ENCODE data around the gene RHBDF2.

RHBDF2 gene

GRCh38 chr17:76495663-76496400 lies 5.4 kb downstream of the RHBDF2 start:
- intact Hi-C loops (cut with DNase I; ENCODE audit: low total_unique reads): no loop called here
- peaks cover 0 to 43% (median 29%) of the 10 kb centered on the region in 4 donors for H3K4me1 ChIP-seq

GRCh38 chr17:76493505-76494167 lies 7.6 kb downstream of the RHBDF2 start:
- H3K27me3 ChIP-seq: no peaks in the 10 kb centered on the region
- no peak overlapping the region for H3K4me3 ChIP-seq
- intact Hi-C loops (cut with DNase I; ENCODE audit: low total_unique reads): no loop called here
- no peaks in the 10 kb centered on the region for H3K36me3 ChIP-seq
- TF ChIP-seq CTCF (IDR thresholded peaks at IDR 0.05): no peak
- peaks cover 0 to 23% (median 14%) of the 10 kb centered on the region in 4 donors for H3K4me1 ChIP-seq
- H3K9me3 ChIP-seq: no peaks in the 10 kb centered on the region
- H3K27ac ChIP-seq: peak overlapping the region; percentile 19 to 21
- DNase-seq: peak in 1 of 2 donors; percentile 66

More at GRCh38 chr17:76495663-76496400, 5.4 kb downstream of the RHBDF2 start:
- TF ChIP-seq CTCF (IDR thresholded peaks at IDR 0.05): no peak
- no peaks in the 10 kb centered on the region for H3K27me3 ChIP-seq
- H3K36me3 ChIP-seq: no peaks in the 10 kb centered on the region
- H3K4me3 ChIP-seq: no peak overlapping the region
- no peak overlapping the region for H3K27ac ChIP-seq
- H3K9me3 ChIP-seq: no peaks in the 10 kb centered on the region
- no peak for DNase-seq

- peaks cover 0 to 17% (median 8%) of the 10 kb centered on the region in 4 donors for H3K4me1 ChIP-seq
- peak; percentile 78 to 84 for DNase-seq
- no peak overlapping the region for H3K4me3 ChIP-seq
- no peaks in the 10 kb centered on the region for H3K36me3 ChIP-seq
- H3K27ac ChIP-seq: peak overlapping the region; percentile 21 to 29
- H3K27me3 ChIP-seq: no peaks in the 10 kb centered on the region
- no peaks in the 10 kb centered on the region for H3K9me3 ChIP-seq
- no peak for TF ChIP-seq CTCF (IDR thresholded peaks at IDR 0.05)
- intact Hi-C loops (cut with DNase I; ENCODE audit: low total_unique reads): no loop called here
These were observed 8.2 kb downstream of the RHBDF2 start for GRCh38 chr17:76492989-76493501.

- no peaks in the 10 kb centered on the region for H3K27me3 ChIP-seq
- peak overlapping the region in 1 of 2 donors; percentile 29 for H3K27ac ChIP-seq
- intact Hi-C loops (cut with DNase I; ENCODE audit: low total_unique reads): no loop called here
- peaks cover 0 to 10% (median 3%) of the 10 kb centered on the region in 4 donors for H3K4me1 ChIP-seq
- H3K4me3 ChIP-seq: no peak overlapping the region
- H3K36me3 ChIP-seq: peaks cover 0 to 6% (median 0%) of the 10 kb centered on the region in 3 donors
- H3K9me3 ChIP-seq: no peaks in the 10 kb centered on the region
- DNase-seq: no peak
- no peak for TF ChIP-seq CTCF (IDR thresholded peaks at IDR 0.05)
These were observed 8.9 kb downstream of the RHBDF2 start for GRCh38 chr17:76492123-76492988.
